DND-41 (cell line): ENCODE data around the gene UPF1.
"Not testable (repeated sequence)": the region's sequence is repeated elsewhere in the genome, so short reads cannot be mapped to it uniquely, and the experiment has no call there.

ENCODE experiments used
- ATAC-seq: fragments of 200-7000 bp; cut with Tn5 transposase; 3 replicates; pipeline ENCODE4 v1.9.1; 2021; ENCODE audit warnings: low read depth; ENCODE audit not compliant: insufficient read depth
- DNase-seq: peaks from one replicate; pipeline ENCODE4 v3.0.0-alpha.2; 2020
- H2AFZ ChIP-seq: 2 replicates; pipeline ENCODE4 v1.6.0; 2012; ENCODE audit warnings: low read depth, low read length
- H3K27ac ChIP-seq: 2 replicates; pipeline ENCODE4 v1.5.1; 2012; ENCODE audit warnings: low read length, inconsistent platforms
- H3K27me3 ChIP-seq: fragments of 200-600 bp; sonication (generic); 2 replicates; pipeline ENCODE4 v1.6.0; 2012; ENCODE audit warnings: low read length, mild to moderate bottlenecking, inconsistent platforms; ENCODE audit not compliant: insufficient read depth, poor library complexity
- H3K36me3 ChIP-seq: 2 replicates; pipeline ENCODE4 v1.5.1; 2012; ENCODE audit warnings: low read length, inconsistent platforms; ENCODE audit not compliant: insufficient read depth
- H3K4me1 ChIP-seq: 2 replicates; pipeline ENCODE4 v1.5.1; 2012; ENCODE audit warnings: mild to moderate bottlenecking, low read length; ENCODE audit not compliant: insufficient read depth
- H3K4me2 ChIP-seq: 2 replicates; pipeline ENCODE4 v1.6.0; 2012; ENCODE audit warnings: mild to moderate bottlenecking, moderate library complexity, low read length, inconsistent platforms; ENCODE audit not compliant: insufficient read depth
- H3K4me3 ChIP-seq, 2 experiments: fragments of 200-600 bp in 1 of 2; shearing (Covaris generic) in 1 of 2; 2 replicates each; pipeline ENCODE4 v1.5.1; 2012 to 2016; ENCODE audit warnings: inconsistent platforms in 2 of 2, low read length in 2 of 2, mild to moderate bottlenecking in 2 of 2, low read depth in 1 of 2, moderate library complexity in 1 of 2
- H3K79me2 ChIP-seq: 2 replicates; pipeline ENCODE4 v1.6.0; 2012; ENCODE audit warnings: low read length, inconsistent platforms; ENCODE audit not compliant: insufficient read depth
- H3K9ac ChIP-seq: 2 replicates; pipeline ENCODE4 v1.6.0; 2012; ENCODE audit warnings: low read depth, mild to moderate bottlenecking, inconsistent platforms, low read length, moderate library complexity
- H3K9me3 ChIP-seq: 2 replicates; pipeline ENCODE4 v1.5.1; 2012; ENCODE audit warnings: low read length, moderate library complexity, mild to moderate bottlenecking, inconsistent platforms; ENCODE audit not compliant: insufficient read depth, severe bottlenecking
- H4K20me1 ChIP-seq: 2 replicates; pipeline ENCODE4 v1.6.0; 2012; ENCODE audit warnings: low read length; ENCODE audit not compliant: insufficient read depth
- EZH2 ChIP-seq: IDR thresholded peaks from 3 replicates; pipeline ENCODE4 v1.6.1; 2012; ENCODE audit warnings: borderline replicate concordance, low read depth, mild to moderate bottlenecking, moderate library complexity, low read length, inconsistent platforms; ENCODE audit not compliant: severe bottlenecking
- TF ChIP-seq, protein P1 (sequence below): IDR thresholded peaks from 2 replicates; pipeline ENCODE4 v1.5.1; 2012; ENCODE audit warnings: borderline replicate concordance, low read length, moderate library complexity, mild to moderate bottlenecking; ENCODE audit not compliant: poor library complexity, severe bottlenecking; ENCODE audit errors: extremely low read depth

UPF1 gene

GRCh38 chr19:18814063-18814462 is 17.7 kb upstream of the UPF1 start:
- H3K4me3 ChIP-seq = no peak overlapping the region
- DNase-seq = no peak

GRCh38 chr19:18815673-18816072 is 16.1 kb upstream of the UPF1 start:
- no peak overlapping the region for H3K4me2 ChIP-seq
- no peaks in the 10 kb centered on the region for H3K36me3 ChIP-seq
- H3K27ac ChIP-seq = no peak overlapping the region
- no peak overlapping the region for H2AFZ ChIP-seq
- DNase-seq (no peak), ATAC-seq (no peak)
- no peaks in the 10 kb centered on the region for H3K27me3 ChIP-seq
- H3K9ac ChIP-seq = no peak overlapping the region
- TF ChIP-seq, protein P1, sequence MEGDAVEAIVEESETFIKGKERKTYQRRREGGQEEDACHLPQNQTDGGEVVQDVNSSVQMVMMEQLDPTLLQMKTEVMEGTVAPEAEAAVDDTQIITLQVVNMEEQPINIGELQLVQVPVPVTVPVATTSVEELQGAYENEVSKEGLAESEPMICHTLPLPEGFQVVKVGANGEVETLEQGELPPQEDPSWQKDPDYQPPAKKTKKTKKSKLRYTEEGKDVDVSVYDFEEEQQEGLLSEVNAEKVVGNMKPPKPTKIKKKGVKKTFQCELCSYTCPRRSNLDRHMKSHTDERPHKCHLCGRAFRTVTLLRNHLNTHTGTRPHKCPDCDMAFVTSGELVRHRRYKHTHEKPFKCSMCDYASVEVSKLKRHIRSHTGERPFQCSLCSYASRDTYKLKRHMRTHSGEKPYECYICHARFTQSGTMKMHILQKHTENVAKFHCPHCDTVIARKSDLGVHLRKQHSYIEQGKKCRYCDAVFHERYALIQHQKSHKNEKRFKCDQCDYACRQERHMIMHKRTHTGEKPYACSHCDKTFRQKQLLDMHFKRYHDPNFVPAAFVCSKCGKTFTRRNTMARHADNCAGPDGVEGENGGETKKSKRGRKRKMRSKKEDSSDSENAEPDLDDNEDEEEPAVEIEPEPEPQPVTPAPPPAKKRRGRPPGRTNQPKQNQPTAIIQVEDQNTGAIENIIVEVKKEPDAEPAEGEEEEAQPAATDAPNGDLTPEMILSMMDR = no peak
- H3K9me3 ChIP-seq = no peaks in the 10 kb centered on the region
- H4K20me1 ChIP-seq = no peaks in the 10 kb centered on the region
- H3K4me1 ChIP-seq = no peaks in the 10 kb centered on the region
- no peaks in the 10 kb centered on the region for H3K79me2 ChIP-seq
- H3K4me3 ChIP-seq = no peak overlapping the region

More at GRCh38 chr19:18814063-18814462, 17.7 kb upstream of the UPF1 start:
- no peak overlapping the region for H3K4me2 ChIP-seq
- H4K20me1 ChIP-seq = no peaks in the 10 kb centered on the region
- H3K36me3 ChIP-seq = no peaks in the 10 kb centered on the region
- no peak overlapping the region for H3K27ac ChIP-seq
- H3K4me1 ChIP-seq = no peaks in the 10 kb centered on the region
- ATAC-seq = no peak
- TF ChIP-seq, protein P1 = no peak
- no peak for TF ChIP-seq EZH2
- H3K27me3 ChIP-seq = no peaks in the 10 kb centered on the region
- H3K79me2 ChIP-seq = no peaks in the 10 kb centered on the region
- no peak overlapping the region for H3K9ac ChIP-seq
- H3K9me3 ChIP-seq = no peaks in the 10 kb centered on the region
- no peak overlapping the region for H2AFZ ChIP-seq

DNA sequence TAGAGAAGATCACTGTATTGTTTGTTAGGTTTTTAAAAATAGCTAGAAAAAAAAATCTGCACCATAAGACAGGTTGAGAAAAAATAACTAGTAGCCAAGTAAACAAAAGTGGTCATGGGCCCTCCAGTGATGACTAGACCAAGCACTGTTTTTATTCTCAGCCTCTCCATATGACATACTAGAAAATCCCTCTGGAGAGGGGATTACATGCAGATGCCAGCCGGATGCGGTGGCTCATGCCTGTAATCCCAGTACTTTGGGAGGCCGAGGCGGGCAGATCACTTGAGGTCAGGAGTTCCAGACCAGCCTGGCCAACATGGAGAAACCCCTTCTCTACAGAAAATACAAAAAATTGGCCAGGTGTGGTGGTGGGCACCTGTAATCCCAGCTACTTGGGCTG is 15.1 kb upstream of the UPF1 start:
- H3K79me2 ChIP-seq, H3K36me3 ChIP-seq, DNase-seq, H3K9me3 ChIP-seq, H3K4me3 ChIP-seq, H3K27me3 ChIP-seq, ATAC-seq, H2AFZ ChIP-seq, H3K27ac ChIP-seq, H3K9ac ChIP-seq, H4K20me1 ChIP-seq, H3K4me1 ChIP-seq, H3K4me2 ChIP-seq: not testable (repeated sequence)

DNA sequence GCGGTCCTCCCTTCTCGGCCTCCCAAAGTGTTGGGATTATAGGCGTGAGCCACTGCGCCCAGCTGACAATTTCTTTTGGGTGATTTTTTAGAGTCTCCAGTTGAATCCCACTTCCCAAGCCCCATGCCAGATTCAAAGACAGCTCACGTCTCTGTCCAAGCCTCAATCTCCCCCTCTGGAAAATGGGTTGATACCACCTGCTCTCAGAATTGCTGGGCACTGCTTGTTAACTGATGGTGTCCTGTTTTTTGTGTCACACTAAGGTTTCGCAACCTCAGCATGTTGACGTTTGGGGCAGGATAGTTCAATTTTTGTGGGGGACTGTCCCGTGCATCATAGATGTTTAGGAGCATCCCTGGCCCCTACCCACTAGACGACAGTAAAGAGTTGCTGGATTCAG is 14.2 kb upstream of the UPF1 start:
- H4K20me1 ChIP-seq = no peaks in the 10 kb centered on the region
- H3K27me3 ChIP-seq = no peaks in the 10 kb centered on the region
- ATAC-seq = no peak
- H3K9ac ChIP-seq = no peak overlapping the region
- H3K36me3 ChIP-seq = no peaks in the 10 kb centered on the region
- no peak overlapping the region for H3K27ac ChIP-seq
- no peak for DNase-seq
- TF ChIP-seq EZH2 = no peak
- TF ChIP-seq, protein P1 = no peak
- no peaks in the 10 kb centered on the region for H3K4me1 ChIP-seq
- H3K4me2 ChIP-seq = no peak overlapping the region
- no peak overlapping the region for H2AFZ ChIP-seq
- H3K9me3 ChIP-seq = no peaks in the 10 kb centered on the region
- H3K79me2 ChIP-seq = no peaks in the 10 kb centered on the region
- H3K4me3 ChIP-seq = no peak overlapping the region
